ENCODE measurements around the gene MYZAP. TPM values are rescaled to one million over a fixed set of nuclear protein-coding genes. Genes with fewer than 3 reads are reported as not detected.

The MYZAP gene
- polyA plus RNA-seq, 1 of the 3 experiments (the other 2 are of a cell fraction): 0.07 TPM

DNA sequence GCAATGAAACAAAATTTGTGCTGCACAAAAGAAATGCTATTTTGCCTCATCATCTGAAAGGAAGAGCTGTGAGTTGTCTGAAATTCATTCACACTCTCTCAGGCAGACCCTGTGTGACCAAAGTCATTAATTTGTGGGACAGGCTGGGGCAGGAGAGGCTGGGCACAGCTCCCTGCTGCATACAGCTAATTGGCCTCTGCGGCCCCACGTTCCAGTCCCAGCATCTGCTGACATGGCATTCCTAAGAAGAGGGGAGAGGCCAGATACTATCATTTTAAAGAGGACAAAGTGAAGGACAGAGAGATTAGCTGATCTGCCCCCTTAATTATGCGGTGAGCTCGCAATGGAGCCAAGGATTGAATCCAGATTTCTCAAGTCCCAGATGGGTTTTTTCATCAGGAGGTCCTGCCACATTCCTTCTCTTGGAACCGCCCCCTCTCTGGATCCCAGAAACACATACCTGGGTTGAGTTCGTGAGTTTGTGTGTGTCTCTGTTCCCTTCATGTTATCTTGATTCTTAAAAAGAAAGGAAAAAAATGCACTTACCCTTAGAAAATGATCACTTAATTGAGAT lies 139.9 kb downstream of the MYZAP start:
- no peaks in the 10 kb centered on the region for H3K79me2 ChIP-seq (ENCODE audit: insufficient read depth)
- H3K4me2 ChIP-seq: no peak overlapping the region
- peaks cover 30% of the 10 kb centered on the region for H3F3A ChIP-seq (replicated peaks; ENCODE audit: insufficient read depth)
- H3K36me3 ChIP-seq (replicated peaks in 1 of 2; ENCODE audit: control insufficient read depth in 1 of 2, insufficient read depth in 2 of 2, low read length in 1 of 2): no peaks in the 10 kb centered on the region
- 53% methylated on average over 6 of the region's 6 CpGs for WGBS (ENCODE audit: low lambda C conversion rate)
- no peak overlapping the region for H2AFZ ChIP-seq (ENCODE audit: low read depth)
- no peaks in the 10 kb centered on the region for H3K27me3 ChIP-seq (ENCODE audit: insufficient read depth)
- no peak for DNase-seq
- H3K9ac ChIP-seq: no peak overlapping the region
- no peaks in the 10 kb centered on the region for H3K9me3 ChIP-seq
- no peaks in the 10 kb centered on the region for H4K20me1 ChIP-seq (ENCODE audit: insufficient read depth)
- no peak overlapping the region for H3K27ac ChIP-seq (ENCODE audit: low read depth in 2 of 2, low read length in 1 of 2)
- ChIA-PET CTCF (interaction anchor here (0.7 to 6.9 kb wide), 22 partner anchors 10 to 460 kb away, joined by 3 to 58 read pairs (median 4); no protein-coding TSS in a partner anchor), POLR2A (no interaction called here)
- TF ChIP-seq TAF1 (IDR thresholded peaks at IDR 0.05; ENCODE audit: borderline replicate concordance, low read depth, low read length): no peak
- TF ChIP-seq USF1 (IDR thresholded peaks at IDR 0.05; ENCODE audit: borderline replicate concordance, low read depth): no peak
- TF ChIP-seq MXI1 (IDR thresholded peaks at IDR 0.05; ENCODE audit: low read depth, low read length): no peak
- no peak for TF ChIP-seq NRF1 (IDR thresholded peaks at IDR 0.05; ENCODE audit: low read depth, low read length)
- TF ChIP-seq, protein P1, sequence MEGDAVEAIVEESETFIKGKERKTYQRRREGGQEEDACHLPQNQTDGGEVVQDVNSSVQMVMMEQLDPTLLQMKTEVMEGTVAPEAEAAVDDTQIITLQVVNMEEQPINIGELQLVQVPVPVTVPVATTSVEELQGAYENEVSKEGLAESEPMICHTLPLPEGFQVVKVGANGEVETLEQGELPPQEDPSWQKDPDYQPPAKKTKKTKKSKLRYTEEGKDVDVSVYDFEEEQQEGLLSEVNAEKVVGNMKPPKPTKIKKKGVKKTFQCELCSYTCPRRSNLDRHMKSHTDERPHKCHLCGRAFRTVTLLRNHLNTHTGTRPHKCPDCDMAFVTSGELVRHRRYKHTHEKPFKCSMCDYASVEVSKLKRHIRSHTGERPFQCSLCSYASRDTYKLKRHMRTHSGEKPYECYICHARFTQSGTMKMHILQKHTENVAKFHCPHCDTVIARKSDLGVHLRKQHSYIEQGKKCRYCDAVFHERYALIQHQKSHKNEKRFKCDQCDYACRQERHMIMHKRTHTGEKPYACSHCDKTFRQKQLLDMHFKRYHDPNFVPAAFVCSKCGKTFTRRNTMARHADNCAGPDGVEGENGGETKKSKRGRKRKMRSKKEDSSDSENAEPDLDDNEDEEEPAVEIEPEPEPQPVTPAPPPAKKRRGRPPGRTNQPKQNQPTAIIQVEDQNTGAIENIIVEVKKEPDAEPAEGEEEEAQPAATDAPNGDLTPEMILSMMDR (IDR thresholded peaks at IDR 0.05): no peak
- TF ChIP-seq RCOR1 (IDR thresholded peaks at IDR 0.05; ENCODE audit: low read length): no peak
- TF ChIP-seq TEAD4 (IDR thresholded peaks at IDR 0.05; ENCODE audit: borderline replicate concordance, insufficient read depth): no peak
- TF ChIP-seq EZH2phosphoT487 (IDR thresholded peaks at IDR 0.05; ENCODE audit: borderline replicate concordance, low read depth): no peak
- no peak for TF ChIP-seq NFIC (IDR thresholded peaks at IDR 0.05; ENCODE audit: borderline replicate concordance)
- TF ChIP-seq MEF2A (IDR thresholded peaks at IDR 0.05; ENCODE audit: borderline replicate concordance, low read depth): no peak
- TF ChIP-seq, protein P2, sequence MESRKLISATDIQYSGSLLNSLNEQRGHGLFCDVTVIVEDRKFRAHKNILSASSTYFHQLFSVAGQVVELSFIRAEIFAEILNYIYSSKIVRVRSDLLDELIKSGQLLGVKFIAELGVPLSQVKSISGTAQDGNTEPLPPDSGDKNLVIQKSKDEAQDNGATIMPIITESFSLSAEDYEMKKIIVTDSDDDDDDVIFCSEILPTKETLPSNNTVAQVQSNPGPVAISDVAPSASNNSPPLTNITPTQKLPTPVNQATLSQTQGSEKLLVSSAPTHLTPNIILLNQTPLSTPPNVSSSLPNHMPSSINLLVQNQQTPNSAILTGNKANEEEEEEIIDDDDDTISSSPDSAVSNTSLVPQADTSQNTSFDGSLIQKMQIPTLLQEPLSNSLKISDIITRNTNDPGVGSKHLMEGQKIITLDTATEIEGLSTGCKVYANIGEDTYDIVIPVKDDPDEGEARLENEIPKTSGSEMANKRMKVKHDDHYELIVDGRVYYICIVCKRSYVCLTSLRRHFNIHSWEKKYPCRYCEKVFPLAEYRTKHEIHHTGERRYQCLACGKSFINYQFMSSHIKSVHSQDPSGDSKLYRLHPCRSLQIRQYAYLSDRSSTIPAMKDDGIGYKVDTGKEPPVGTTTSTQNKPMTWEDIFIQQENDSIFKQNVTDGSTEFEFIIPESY (IDR thresholded peaks at IDR 0.05; ENCODE audit: borderline replicate concordance, low read depth): no peak
- TF ChIP-seq ELF1 (IDR thresholded peaks at IDR 0.05): no peak
- H3K9me2 ChIP-seq: no peaks in the 10 kb centered on the region
- H3K4me1 ChIP-seq (ENCODE audit: control insufficient read depth in 1 of 2, insufficient read depth in 2 of 2, low read depth in 1 of 2, low read length in 1 of 2): peaks cover 9% of the 10 kb centered on the region in 2 experiments; a peak in 3 of 4 replicates
- H3K4me3 ChIP-seq (ENCODE audit: low read depth in 2 of 2, low read length in 1 of 2): no peak overlapping the region

Measured in SK-N-SH (cell line).